DMS53 treated with DMSO at 0.1 percent for 48 hours (cell line): ENCODE results near the gene FANCF.

ENCODE experiments used
- DNase-seq: peaks from one replicate; lab custom pipeline; 2025; ENCODE audit not compliant: unreplicated experiment; lab: John Stamatoyannopoulos, UW

The FANCF gene

DNA sequence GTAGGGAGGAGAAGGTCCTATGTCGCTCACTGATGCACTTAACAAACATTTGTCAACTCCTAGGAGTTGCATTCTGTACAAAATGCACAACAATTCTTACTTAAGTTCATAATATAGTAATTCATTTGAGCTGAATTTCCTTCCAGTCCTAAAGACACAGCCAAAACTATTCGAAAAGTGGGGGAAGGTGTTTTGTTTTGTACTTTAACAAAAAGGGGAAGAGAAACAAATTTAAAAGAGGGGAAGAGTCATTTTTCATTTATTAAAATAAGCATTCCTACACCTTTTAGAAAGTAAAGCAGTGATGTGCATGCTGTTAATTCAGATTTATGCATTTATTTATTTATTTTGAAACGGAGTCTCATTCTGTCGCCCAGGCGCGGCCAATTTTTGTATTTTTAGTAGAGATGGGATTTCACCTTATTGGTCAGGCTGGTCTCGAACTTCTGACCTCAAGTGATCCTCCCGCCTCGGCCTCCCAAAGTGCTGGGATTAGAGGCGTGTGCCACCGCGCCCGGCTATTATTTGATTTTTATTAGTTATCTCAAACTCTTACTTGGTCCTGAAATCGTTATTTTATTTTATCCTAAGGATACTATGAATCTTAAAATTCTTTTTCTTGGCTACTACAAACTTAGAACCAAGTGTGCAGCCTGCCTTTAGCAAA is 1.1 kb upstream of the FANCF start:
- no peak for DNase-seq

GRCh38 chr11:22624742-22625447 is 728 bp downstream of the FANCF start:
- peak; percentile 75 for DNase-seq

DNA sequence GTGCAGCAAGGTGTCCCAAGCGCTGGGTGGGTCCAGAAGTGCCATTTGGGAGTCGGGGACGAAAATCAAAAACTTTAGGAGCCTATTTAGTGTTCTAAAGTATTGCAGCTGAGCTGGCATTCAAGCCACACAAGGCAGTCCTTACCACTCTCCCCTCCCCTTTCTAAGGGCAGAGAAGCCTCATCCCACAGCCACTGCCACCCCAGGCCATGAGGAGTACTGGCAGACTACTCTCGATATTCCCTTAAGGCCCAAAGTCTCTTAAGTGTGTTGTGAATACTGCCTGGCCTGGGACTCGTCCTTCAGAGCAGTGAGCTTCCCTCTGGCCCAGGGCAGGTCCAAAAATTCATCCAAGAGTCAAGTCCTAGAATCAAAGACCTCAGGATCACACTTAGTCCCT is 7.8 kb downstream of the FANCF start:
- DNase-seq, result no peak

- no peak for DNase-seq
Observed at GRCh38 chr11:22603933-22604332, 21.7 kb downstream of the FANCF start.

GRCh38 chr11:22602504-22602903 is 23.1 kb downstream of the FANCF start:
- DNase-seq, result no peak

- no peak for DNase-seq
Observed at GRCh38 chr11:22599458-22599857, 26.2 kb downstream of the FANCF start.

DNA sequence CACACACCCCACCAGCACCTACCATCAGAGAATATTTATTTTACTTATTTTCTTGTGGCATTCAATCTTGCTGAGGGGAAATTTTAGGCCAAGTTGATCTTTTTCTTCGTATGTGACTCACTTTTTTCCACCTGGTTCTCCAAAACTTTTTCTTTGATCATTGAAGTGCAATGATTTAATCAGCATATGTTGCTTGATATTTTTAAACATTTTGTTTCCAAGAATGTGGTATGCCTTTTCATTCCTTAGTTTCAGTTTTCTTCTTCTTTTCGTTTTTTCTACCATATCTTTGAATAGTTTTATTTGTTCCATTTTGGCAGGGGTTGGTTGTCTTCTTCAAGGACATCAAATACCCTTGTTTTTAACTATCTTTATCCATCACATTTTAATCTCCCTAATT is 28.6 kb downstream of the FANCF start:
- DNase-seq, result no peak

- DNase-seq, result no peak
Observed at GRCh38 chr11:22584976-22585375, 40.6 kb downstream of the FANCF start.

DNA sequence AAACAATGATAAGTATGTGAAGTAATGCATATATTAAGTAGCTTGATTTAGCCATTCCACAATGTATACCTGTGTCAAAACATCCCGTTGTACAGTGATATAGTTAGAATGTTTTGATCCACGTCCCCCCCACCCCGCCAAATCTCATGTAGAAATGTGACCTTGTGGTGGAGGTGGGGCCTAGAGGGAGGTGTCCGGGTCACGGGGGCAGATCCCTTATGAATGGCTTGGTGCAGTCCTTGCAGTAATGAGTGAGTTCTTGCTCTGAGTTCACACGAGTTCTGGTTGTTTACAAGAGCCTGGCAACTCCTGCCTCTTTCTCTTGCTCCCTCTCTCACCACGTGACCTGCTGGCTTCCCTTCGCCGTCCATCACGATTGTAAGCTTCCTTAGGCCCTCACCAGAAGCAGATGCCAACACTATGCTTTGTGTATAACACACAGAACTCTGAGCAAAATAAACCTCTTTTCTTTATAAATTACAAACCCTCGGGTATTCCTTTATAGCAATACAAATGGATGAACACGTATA is 41.6 kb downstream of the FANCF start:
- DNase-seq, result no peak

DNA sequence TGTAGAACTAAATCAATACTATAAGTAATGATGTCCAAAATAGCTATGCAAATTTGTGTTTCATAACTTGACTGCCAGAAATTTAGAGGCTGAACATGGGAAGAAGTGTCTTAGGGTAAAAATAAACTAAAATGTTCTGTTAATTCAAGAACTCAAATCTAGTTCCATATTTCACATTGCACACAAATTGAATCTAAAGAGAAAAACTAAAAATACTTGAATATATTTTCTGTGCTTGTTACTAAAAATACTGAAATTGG is 43.5 kb downstream of the FANCF start:
- DNase-seq, result no peak

- DNase-seq, result no peak
Observed at GRCh38 chr11:22581354-22582150, 44.1 kb downstream of the FANCF start.

GRCh38 chr11:22577854-22578253 is 47.8 kb downstream of the FANCF start:
- DNase-seq, result no peak
